Measurements from ENCODE around the gene CFAP69. TPM values are rescaled to one million over a fixed set of nuclear protein-coding genes. Genes with fewer than 3 reads are reported as not detected.
"Not testable (repeated sequence)": the region's sequence is repeated elsewhere in the genome, so short reads cannot be mapped to it uniquely, and the experiment has no call there.

The CFAP69 gene
- total and polyA plus RNA-seq, 7 donors, result 0.55 to 4.9 (median 1.7) TPM

- Histone ChIP-seq H3K27ac (no peak overlapping the region), H3K4me3 (peak overlapping the region; percentile 95), H3K4me1 (peaks cover 10% of the 10 kb centered on the region), H3K9me3 (no peaks in the 10 kb centered on the region), H3K36me3 (ENCODE audit: insufficient read depth in 1 of 2, low read depth in 1 of 2) (no peaks in the 10 kb centered on the region), H3K27me3 (ENCODE audit: insufficient read depth in 3 of 3, low read length in 2 of 3) (no peaks in the 10 kb centered on the region)
- no peak for TF ChIP-seq CTCF (IDR thresholded peaks at IDR 0.05)
- no peak for DNase-seq
- WGBS, 3 donors, result 23 to 27% (median 24%) methylated on average over 9 of the region's 9 CpGs
- intact Hi-C loops (cut with DNase I), result no loop called here
- ATAC-seq, result no peak
These were observed 1.2 kb downstream of the CFAP69 start for GRCh38 chr7:90246171-90246570.

GRCh38 chr7:90248706-90249105, 3.7 kb downstream of the CFAP69 start:
- WGBS, 3 donors, result 81 to 88% (median 85%) methylated on average over 3 of the region's 3 CpGs
- Histone ChIP-seq H3K27ac (no peak overlapping the region), H3K27me3 (ENCODE audit: insufficient read depth in 3 of 3, low read length in 2 of 3) (no peaks in the 10 kb centered on the region), H3K4me1 (peaks cover 10% of the 10 kb centered on the region), H3K9me3 (no peaks in the 10 kb centered on the region), H3K4me3 (no peak overlapping the region), H3K36me3 (ENCODE audit: insufficient read depth in 1 of 2, low read depth in 1 of 2) (no peaks in the 10 kb centered on the region)
- ATAC-seq, result no peak
- TF ChIP-seq CTCF (IDR thresholded peaks at IDR 0.05), result no peak
- intact Hi-C loops (cut with DNase I), result no loop called here
- no peak for DNase-seq

GRCh38 chr7:90250601-90251303, 5.8 kb downstream of the CFAP69 start:
- WGBS, 3 donors, result 64 to 70% (median 67%) methylated on average over 3 of the region's 3 CpGs
- no peak overlapping the region for H3K27ac ChIP-seq
- no peaks in the 10 kb centered on the region for H3K36me3 ChIP-seq (ENCODE audit: insufficient read depth in 1 of 2, low read depth in 1 of 2)
- DNase-seq (no peak), ATAC-seq (no peak)
- peaks cover 7% of the 10 kb centered on the region for H3K4me1 ChIP-seq
- no peaks in the 10 kb centered on the region for H3K27me3 ChIP-seq (ENCODE audit: insufficient read depth in 3 of 3, low read length in 2 of 3)
- no peak for TF ChIP-seq CTCF (IDR thresholded peaks at IDR 0.05)
- no peak overlapping the region for H3K4me3 ChIP-seq
- no peaks in the 10 kb centered on the region for H3K9me3 ChIP-seq
- intact Hi-C loops (cut with DNase I), result no loop called here

- Histone ChIP-seq H3K36me3 (ENCODE audit: insufficient read depth in 1 of 2, low read depth in 1 of 2) (no peaks in the 10 kb centered on the region), H3K27ac (no peak overlapping the region), H3K4me3 (no peak overlapping the region), H3K9me3 (no peaks in the 10 kb centered on the region), H3K4me1 (peaks cover 2% of the 10 kb centered on the region), H3K27me3 (ENCODE audit: insufficient read depth in 3 of 3, low read length in 2 of 3) (no peaks in the 10 kb centered on the region)
- ATAC-seq (no peak), DNase-seq (no peak)
- WGBS, 3 donors, result 33 to 55% (median 42%) methylated on average over 1 of the region's 1 CpG
- no peak for TF ChIP-seq CTCF (IDR thresholded peaks at IDR 0.05)
- intact Hi-C loops (cut with DNase I), result no loop called here
These were observed 6.3 kb downstream of the CFAP69 start for GRCh38 chr7:90251304-90251635.

GRCh38 chr7:90256011-90256410, 11.0 kb downstream of the CFAP69 start:
- H3K27ac ChIP-seq; H3K4me1 ChIP-seq; H3K36me3 ChIP-seq (ENCODE audit: insufficient read depth in 1 of 2, low read depth in 1 of 2); H3K9me3 ChIP-seq; H3K4me3 ChIP-seq; intact Hi-C loops (cut with DNase I); DNase-seq; H3K27me3 ChIP-seq (ENCODE audit: insufficient read depth in 3 of 3, low read length in 2 of 3); ATAC-seq: not testable (repeated sequence)
- WGBS, 3 donors, result 93 to 98% (median 97%) methylated on average over 5 of the region's 5 CpGs

All from psoas muscle (tissue), 8 donors.